ENCODE data around the gene DDX20. TPM values are rescaled to one million over a fixed set of nuclear protein-coding genes. Genes with fewer than 3 reads are reported as not detected.

DDX20 gene
- total RNA-seq, 2 experiments from 2014 or later, result 11.4 to 13.3 TPM

DNA sequence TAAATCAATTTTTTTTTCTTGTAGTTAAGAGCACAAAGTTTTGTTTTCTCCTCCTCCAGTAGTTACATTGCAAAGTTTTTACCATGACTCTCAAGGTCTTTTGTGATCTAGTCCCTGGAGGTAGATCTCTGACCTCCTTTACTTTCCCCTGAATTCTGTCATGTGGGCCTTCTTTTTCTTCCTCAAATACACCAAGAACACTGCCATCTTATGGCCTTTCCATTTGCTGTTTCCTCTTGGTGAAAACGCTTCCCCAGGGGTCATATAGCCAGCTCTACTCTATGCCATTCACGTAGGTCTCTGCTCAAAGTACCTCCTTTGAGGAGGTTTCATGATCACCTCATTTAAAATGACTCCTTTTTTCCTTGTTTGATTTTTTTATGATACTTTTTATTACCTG is 2.7 kb downstream of the DDX20 start:
- H3K9me3 Mint-ChIP-seq, result no peaks in the 10 kb centered on the region
- H3K4me1 Mint-ChIP-seq (ENCODE audit: low read depth), result peaks cover 36% of the 10 kb centered on the region
- CTCF ChIA-PET, result no interaction called here
- no peak for DNase-seq
- H3K27me3 Mint-ChIP-seq (ENCODE audit: low read depth), result no peaks in the 10 kb centered on the region
- intact Hi-C loops (cut with micrococcal nuclease), result loop anchor here (5.0 kb wide), 2 partner anchors 616 to 886 kb away; partner anchors contain the start of genes CD53, CEPT1 and DRAM2
- no peak overlapping the region for H3K4me3 Mint-ChIP-seq
- H3K36me3 Mint-ChIP-seq (ENCODE audit: low read depth), result peaks cover 31% of the 10 kb centered on the region
- no peak overlapping the region for H3K27ac Mint-ChIP-seq

- Mint-ChIP-seq H3K9me3 (no peaks in the 10 kb centered on the region), H3K4me1 (ENCODE audit: low read depth) (peaks cover 28% of the 10 kb centered on the region), H3K27ac (no peak overlapping the region), H3K4me3 (no peak overlapping the region), H3K36me3 (ENCODE audit: low read depth) (peaks cover 45% of the 10 kb centered on the region), H3K27me3 (ENCODE audit: low read depth) (no peaks in the 10 kb centered on the region)
- DNase-seq, result no peak
- intact Hi-C loops (cut with micrococcal nuclease), result loop anchor here (10.0 kb wide), 1 partner anchor 417 kb away; no protein-coding TSS in a partner anchor
- CTCF ChIA-PET, result interaction anchor here (0.6 to 1.7 kb wide), 3 partner anchors 8 to 244 kb away, joined by 3 to 7 read pairs (median 3); no protein-coding TSS in a partner anchor
Observed at GRCh38 chr1:111761717-111762116, 6.0 kb downstream of the DDX20 start.

DNA sequence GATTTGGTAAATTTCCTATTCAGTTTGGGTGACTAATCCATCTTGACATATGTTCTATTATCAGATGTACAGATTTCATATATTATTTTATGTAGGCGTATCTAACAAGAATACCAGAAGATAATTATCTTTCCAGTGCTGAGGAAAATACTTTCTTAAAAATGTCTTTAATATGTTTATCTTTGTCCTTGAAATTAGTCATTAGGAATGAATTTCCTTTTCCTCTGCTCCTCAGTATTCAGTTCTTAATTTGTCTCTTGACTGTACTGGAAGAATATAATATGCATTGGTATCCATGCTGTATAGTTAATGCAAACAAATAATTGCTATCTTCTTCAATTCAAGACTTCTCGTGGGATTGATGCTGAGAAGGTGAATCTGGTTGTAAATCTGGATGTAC is 6.6 kb downstream of the DDX20 start:
- no peak for DNase-seq
- Mint-ChIP-seq H3K27ac (no peak overlapping the region), H3K4me1 (ENCODE audit: low read depth) (peaks cover 22% of the 10 kb centered on the region), H3K27me3 (ENCODE audit: low read depth) (no peaks in the 10 kb centered on the region), H3K9me3 (no peaks in the 10 kb centered on the region), H3K36me3 (ENCODE audit: low read depth) (peaks cover 43% of the 10 kb centered on the region), H3K4me3 (no peak overlapping the region)
- intact Hi-C loops (cut with micrococcal nuclease), result loop anchor here (10.0 kb wide), 1 partner anchor 418 kb away; no protein-coding TSS in a partner anchor
- CTCF ChIA-PET, result interaction anchor here (0.9 kb wide), 1 partner anchor 245 kb away, joined by 3 read pairs; no protein-coding TSS in a partner anchor

DNA sequence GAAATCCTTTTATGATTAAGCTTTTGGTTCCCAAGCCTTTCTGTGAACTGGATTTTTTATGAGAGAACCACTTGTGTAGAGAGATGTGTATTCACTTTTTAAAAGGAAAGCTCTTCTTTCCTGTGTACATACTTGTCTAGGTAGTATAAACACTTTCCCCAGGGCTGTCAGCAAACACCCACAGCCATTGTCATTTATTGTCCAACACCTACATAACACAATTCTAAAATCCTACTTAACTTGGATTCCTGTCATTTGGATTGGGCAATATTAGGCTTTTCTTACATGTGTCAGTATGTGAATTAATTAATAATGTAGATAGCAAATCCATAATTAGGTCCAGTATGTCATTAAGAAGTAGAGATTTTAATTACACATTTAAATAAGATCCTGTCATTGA is 12.3 kb downstream of the DDX20 start:
- Mint-ChIP-seq H3K4me3 (no peak overlapping the region), H3K9me3 (no peaks in the 10 kb centered on the region), H3K27ac (no peak overlapping the region), H3K27me3 (ENCODE audit: low read depth) (no peaks in the 10 kb centered on the region), H3K36me3 (ENCODE audit: low read depth) (peaks cover 16% of the 10 kb centered on the region), H3K4me1 (ENCODE audit: low read depth) (peaks cover 12% of the 10 kb centered on the region)
- intact Hi-C loops (cut with micrococcal nuclease), result loop anchor here (1.0 to 10.0 kb wide), 3 partner anchors 13 to 736 kb away; partner anchors contain the start of gene DDX20
- DNase-seq, result no peak
- CTCF ChIA-PET, result interaction anchor here (0.7 to 5.0 kb wide), 17 partner anchors 12 to 291 kb away, joined by 3 to 38 read pairs (median 4); partner anchors contain the start of gene DDX20

- Mint-ChIP-seq H3K36me3 (ENCODE audit: low read depth) (peaks cover 16% of the 10 kb centered on the region), H3K4me1 (ENCODE audit: low read depth) (peaks cover 12% of the 10 kb centered on the region), H3K27me3 (ENCODE audit: low read depth) (no peaks in the 10 kb centered on the region), H3K27ac (no peak overlapping the region), H3K4me3 (no peak overlapping the region), H3K9me3 (no peaks in the 10 kb centered on the region)
- intact Hi-C loops (cut with micrococcal nuclease), result loop anchor here (1.0 to 10.0 kb wide), 7 partner anchors 13 to 736 kb away; partner anchors contain the start of gene DDX20
- CTCF ChIA-PET, result interaction anchor here (0.7 to 5.0 kb wide), 15 partner anchors 12 to 738 kb away, joined by 3 to 38 read pairs (median 5); partner anchors contain the start of gene DDX20
- DNase-seq, result no peak
Observed at GRCh38 chr1:111768625-111769024, 12.9 kb downstream of the DDX20 start.

DNA sequence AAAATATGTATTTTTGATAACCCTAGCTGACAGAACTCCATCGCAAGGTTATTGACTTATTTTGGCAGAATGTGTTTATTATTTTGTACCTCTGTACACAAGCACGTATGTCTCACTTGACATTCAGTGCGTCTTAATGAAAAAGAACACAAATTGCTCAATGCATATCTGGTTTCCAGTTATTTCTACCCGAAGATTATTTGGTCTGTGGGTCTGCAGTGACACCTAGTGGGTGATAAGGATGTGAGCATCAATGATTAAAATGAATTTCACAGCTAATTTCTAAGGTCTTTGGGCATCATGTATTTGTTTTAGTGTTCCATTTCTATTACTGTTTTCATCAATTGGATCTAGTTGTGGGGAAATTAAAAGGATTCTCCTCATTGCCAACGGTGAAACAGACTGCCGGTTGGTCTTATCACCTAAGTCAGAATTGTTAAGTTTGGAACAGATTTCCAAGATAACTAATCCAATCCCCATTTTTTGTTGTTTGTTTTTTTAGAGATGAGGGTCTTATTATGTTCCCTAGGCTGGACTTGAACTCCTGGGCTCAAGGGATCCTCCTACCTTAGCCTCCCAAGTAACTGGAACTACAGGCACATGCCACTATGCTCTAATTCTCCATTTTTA is 13.9 kb downstream of the DDX20 start:
- Mint-ChIP-seq H3K9me3 (no peaks in the 10 kb centered on the region), H3K4me1 (ENCODE audit: low read depth) (peaks cover 12% of the 10 kb centered on the region), H3K4me3 (no peak overlapping the region), H3K36me3 (ENCODE audit: low read depth) (peaks cover 15% of the 10 kb centered on the region), H3K27ac (no peak overlapping the region), H3K27me3 (ENCODE audit: low read depth) (no peaks in the 10 kb centered on the region)
- intact Hi-C loops (cut with micrococcal nuclease), result loop anchor here (1.0 to 10.0 kb wide), 7 partner anchors 54 to 737 kb away; no protein-coding TSS in a partner anchor
- peak; percentile 67 for DNase-seq
- CTCF ChIA-PET, result interaction anchor here (0.7 to 5.0 kb wide), 18 partner anchors 9 to 739 kb away, joined by 3 to 38 read pairs (median 4); partner anchors contain the start of genes DDX20 and WDR77

GRCh38 chr1:111770916-111771315 is 15.2 kb downstream of the DDX20 start:
- no peaks in the 10 kb centered on the region for H3K9me3 Mint-ChIP-seq
- intact Hi-C loops (cut with micrococcal nuclease), result loop anchor here (10.0 kb wide), 1 partner anchor 594 kb away; no protein-coding TSS in a partner anchor
- no peak overlapping the region for H3K27ac Mint-ChIP-seq
- peaks cover 12% of the 10 kb centered on the region for H3K4me1 Mint-ChIP-seq (ENCODE audit: low read depth)
- no peak for DNase-seq
- peaks cover 6% of the 10 kb centered on the region for H3K36me3 Mint-ChIP-seq (ENCODE audit: low read depth)
- no peaks in the 10 kb centered on the region for H3K27me3 Mint-ChIP-seq (ENCODE audit: low read depth)
- no peak overlapping the region for H3K4me3 Mint-ChIP-seq
- CTCF ChIA-PET, result interaction anchor here (0.6 kb wide), 1 partner anchor 53 kb away, joined by 3 read pairs; no protein-coding TSS in a partner anchor

GRCh38 chr1:111775966-111776365 is 20.3 kb downstream of the DDX20 start:
- no peak overlapping the region for H3K4me3 Mint-ChIP-seq
- H3K4me1 Mint-ChIP-seq (ENCODE audit: low read depth), result no peaks in the 10 kb centered on the region
- no peaks in the 10 kb centered on the region for H3K27me3 Mint-ChIP-seq (ENCODE audit: low read depth)
- no peaks in the 10 kb centered on the region for H3K9me3 Mint-ChIP-seq
- DNase-seq, result no peak
- intact Hi-C loops (cut with micrococcal nuclease), result loop anchor here (10.0 kb wide), 1 partner anchor 589 kb away; no protein-coding TSS in a partner anchor
- CTCF ChIA-PET, result no interaction called here
- no peak overlapping the region for H3K27ac Mint-ChIP-seq
- no peaks in the 10 kb centered on the region for H3K36me3 Mint-ChIP-seq (ENCODE audit: low read depth)

- intact Hi-C loops (cut with micrococcal nuclease), result loop anchor here (10.0 kb wide), 1 partner anchor 588 kb away; no protein-coding TSS in a partner anchor
Observed at GRCh38 chr1:111776391-111776790, 20.7 kb downstream of the DDX20 start.

GRCh38 chr1:111776861-111777260 is 21.2 kb downstream of the DDX20 start:
- no peaks in the 10 kb centered on the region for H3K36me3 Mint-ChIP-seq (ENCODE audit: low read depth)

More at GRCh38 chr1:111776391-111776790, 20.7 kb downstream of the DDX20 start:
- Mint-ChIP-seq H3K4me3 (no peak overlapping the region), H3K27me3 (ENCODE audit: low read depth) (no peaks in the 10 kb centered on the region), H3K27ac (no peak overlapping the region), H3K9me3 (no peaks in the 10 kb centered on the region), H3K36me3 (ENCODE audit: low read depth) (no peaks in the 10 kb centered on the region), H3K4me1 (ENCODE audit: low read depth) (no peaks in the 10 kb centered on the region)
- no peak for DNase-seq
- CTCF ChIA-PET, result no interaction called here

GRCh38 chr1:111777301-111777700 is 21.6 kb downstream of the DDX20 start:
- DNase-seq, result no peak
- no peaks in the 10 kb centered on the region for H3K36me3 Mint-ChIP-seq (ENCODE audit: low read depth)
- intact Hi-C loops (cut with micrococcal nuclease), result loop anchor here (10.0 kb wide), 1 partner anchor 588 kb away; no protein-coding TSS in a partner anchor
- H3K27ac Mint-ChIP-seq, result no peak overlapping the region
- CTCF ChIA-PET, result interaction anchor here (1.1 kb wide), 1 partner anchor 365 kb away, joined by 3 read pairs; no protein-coding TSS in a partner anchor
- no peaks in the 10 kb centered on the region for H3K4me1 Mint-ChIP-seq (ENCODE audit: low read depth)
- H3K4me3 Mint-ChIP-seq, result no peak overlapping the region
- no peaks in the 10 kb centered on the region for H3K9me3 Mint-ChIP-seq
- H3K27me3 Mint-ChIP-seq (ENCODE audit: low read depth), result no peaks in the 10 kb centered on the region

More at GRCh38 chr1:111776861-111777260, 21.2 kb downstream of the DDX20 start:
- Mint-ChIP-seq H3K4me3 (no peak overlapping the region), H3K27ac (no peak overlapping the region), H3K9me3 (no peaks in the 10 kb centered on the region), H3K27me3 (ENCODE audit: low read depth) (no peaks in the 10 kb centered on the region), H3K4me1 (ENCODE audit: low read depth) (no peaks in the 10 kb centered on the region)
- DNase-seq, result no peak
- CTCF ChIA-PET, result no interaction called here
- intact Hi-C loops (cut with micrococcal nuclease), result loop anchor here (10.0 kb wide), 1 partner anchor 588 kb away; no protein-coding TSS in a partner anchor

DNA sequence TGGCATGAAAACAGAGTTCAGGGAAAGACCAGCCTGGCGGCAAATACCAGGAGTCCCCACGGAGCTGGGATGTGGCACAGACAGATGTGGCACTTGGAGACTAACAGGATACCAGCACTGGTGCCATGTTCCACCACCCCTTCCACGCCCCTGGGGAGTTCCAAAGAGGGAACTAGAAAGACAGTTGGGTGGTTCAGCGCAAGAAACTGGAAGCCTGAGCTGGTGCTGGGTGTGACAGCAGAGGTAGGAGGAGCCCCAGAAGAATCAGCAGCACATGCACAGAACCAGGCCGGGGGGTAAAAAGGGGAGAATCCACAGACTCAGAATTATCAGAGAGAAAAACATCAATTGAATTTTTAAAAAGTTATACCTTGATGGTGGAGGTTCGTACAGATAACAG is 22.4 kb downstream of the DDX20 start:
- Mint-ChIP-seq H3K4me1 (ENCODE audit: low read depth) (no peaks in the 10 kb centered on the region), H3K36me3 (ENCODE audit: low read depth) (no peaks in the 10 kb centered on the region), H3K9me3 (no peaks in the 10 kb centered on the region), H3K27ac (no peak overlapping the region), H3K4me3 (no peak overlapping the region), H3K27me3 (ENCODE audit: low read depth) (no peaks in the 10 kb centered on the region)
- CTCF ChIA-PET, result interaction anchor here (1.1 kb wide), 1 partner anchor 366 kb away, joined by 3 read pairs; no protein-coding TSS in a partner anchor
- intact Hi-C loops (cut with micrococcal nuclease), result loop anchor here (10.0 kb wide), 1 partner anchor 587 kb away; no protein-coding TSS in a partner anchor
- no peak for DNase-seq

All from activated naive CD4-positive, alpha-beta T cell treated with anti-CD3 and anti-CD28 coated beads for 36 hours (primary cell).